ENCODE data around the gene DPRX.

The DPRX gene

GRCh38 chr19:53624771-53625545 is 6.8 kb upstream of the DPRX start:
- no peak for ATAC-seq (replicated peaks)
- no peak for DNase-seq
- no peaks in the 10 kb centered on the region for H3K27me3 Mint-ChIP-seq
- no peaks in the 10 kb centered on the region for H3K4me1 Mint-ChIP-seq (ENCODE audit: low read depth in 2 of 2)
- no peak overlapping the region for H3K4me3 Mint-ChIP-seq
- H3K9me3 Mint-ChIP-seq: no peaks in the 10 kb centered on the region
- no peak overlapping the region for H3K27ac Mint-ChIP-seq
- H3K36me3 Mint-ChIP-seq (ENCODE audit: insufficient read depth): peaks cover 3% of the 10 kb centered on the region

DNA sequence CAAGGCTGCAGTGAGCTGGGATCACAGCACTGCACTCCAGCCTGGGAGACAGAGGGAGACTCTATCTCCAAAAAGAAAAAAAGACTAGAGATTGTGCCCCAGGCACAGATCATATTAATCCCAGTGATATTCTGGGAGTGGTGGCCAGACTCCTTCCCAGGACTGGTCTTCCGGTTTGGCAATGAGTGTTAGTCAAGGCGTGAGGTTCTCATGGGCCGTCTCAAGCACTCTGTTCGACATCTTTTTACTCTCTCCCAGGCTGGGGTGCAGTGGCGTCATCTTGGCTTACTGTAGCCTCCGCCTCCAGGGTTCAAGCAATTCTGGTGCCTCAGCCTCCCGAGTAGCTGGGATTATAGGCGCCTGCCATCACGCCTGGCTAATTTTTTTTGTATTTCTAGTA is 5.3 kb upstream of the DPRX start:
- Mint-ChIP-seq H3K27me3 (no peaks in the 10 kb centered on the region), H3K36me3 (ENCODE audit: insufficient read depth) (peaks cover 3% of the 10 kb centered on the region), H3K4me1 (ENCODE audit: low read depth in 2 of 2) (no peaks in the 10 kb centered on the region), H3K9me3 (no peaks in the 10 kb centered on the region), H3K27ac (no peak overlapping the region), H3K4me3 (no peak overlapping the region)
- no peak for DNase-seq
- no peak for ATAC-seq (replicated peaks)

GRCh38 chr19:53626976-53627375 is 4.8 kb upstream of the DPRX start:
- Mint-ChIP-seq H3K27ac (no peak overlapping the region), H3K36me3 (ENCODE audit: insufficient read depth) (peaks cover 3% of the 10 kb centered on the region), H3K27me3 (no peaks in the 10 kb centered on the region), H3K4me3 (no peak overlapping the region), H3K9me3 (no peaks in the 10 kb centered on the region), H3K4me1 (ENCODE audit: low read depth in 2 of 2) (no peaks in the 10 kb centered on the region)
- ATAC-seq (replicated peaks) (no peak), DNase-seq (no peak)

GRCh38 chr19:53634768-53635167 is 3.0 kb downstream of the DPRX start:
- no peaks in the 10 kb centered on the region for H3K36me3 Mint-ChIP-seq (ENCODE audit: insufficient read depth)
- no peaks in the 10 kb centered on the region for H3K4me1 Mint-ChIP-seq (ENCODE audit: low read depth in 2 of 2)
- no peak overlapping the region for H3K4me3 Mint-ChIP-seq
- H3K9me3 Mint-ChIP-seq: peaks cover 4 to 13% of the 10 kb centered on the region in 2 donors
- no peak overlapping the region for H3K27ac Mint-ChIP-seq
- DNase-seq (no peak), ATAC-seq (replicated peaks) (no peak)
- H3K27me3 Mint-ChIP-seq: peaks cover 0 to 8% of the 10 kb centered on the region in 2 donors

GRCh38 chr19:53639471-53639870 is 7.7 kb downstream of the DPRX start:
- no peaks in the 10 kb centered on the region for H3K4me1 Mint-ChIP-seq (ENCODE audit: low read depth in 2 of 2)
- peaks cover 9 to 24% of the 10 kb centered on the region in 2 donors for H3K9me3 Mint-ChIP-seq
- H3K36me3 Mint-ChIP-seq (ENCODE audit: insufficient read depth): no peaks in the 10 kb centered on the region
- peaks cover 0 to 8% of the 10 kb centered on the region in 2 donors for H3K27me3 Mint-ChIP-seq
- DNase-seq (no peak), ATAC-seq (replicated peaks) (no peak)
- no peak overlapping the region for H3K27ac Mint-ChIP-seq
- no peak overlapping the region for H3K4me3 Mint-ChIP-seq

DNA sequence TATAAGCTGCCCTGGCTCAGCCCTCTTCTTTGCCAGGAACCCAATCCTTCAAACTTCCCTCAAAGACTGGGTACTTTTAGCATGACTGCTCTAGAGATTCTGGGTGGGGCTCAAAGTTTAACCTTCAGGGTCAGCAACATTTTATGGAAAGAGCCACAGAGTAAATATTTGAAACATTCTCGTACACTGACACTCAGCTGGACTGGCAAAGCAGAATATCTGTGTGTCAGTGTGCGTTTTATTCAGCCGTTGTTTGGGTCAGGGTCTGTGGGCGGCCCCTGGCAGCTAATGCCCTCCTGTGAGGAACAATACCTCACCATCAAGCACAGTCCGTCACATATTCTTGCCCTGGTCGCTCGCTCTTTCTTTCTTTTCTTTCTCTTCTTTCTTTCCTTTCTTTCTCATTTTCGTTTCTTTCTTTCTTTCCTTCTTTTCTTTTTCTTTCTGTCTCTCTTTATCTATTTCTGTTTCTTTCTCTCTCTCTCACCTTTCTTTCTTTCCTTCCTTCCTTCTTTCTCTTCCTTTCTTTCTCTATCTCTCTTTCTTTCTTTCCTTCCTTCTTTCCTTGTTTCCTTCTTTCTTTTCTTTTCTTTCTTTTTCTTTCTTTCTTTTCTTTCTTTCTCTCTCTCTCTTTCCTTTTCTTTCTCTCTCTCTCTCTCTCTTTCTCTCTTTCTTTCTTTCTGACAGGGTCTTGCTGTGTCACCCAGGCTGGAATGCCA is 10.7 kb downstream of the DPRX start:
- H3K4me1 Mint-ChIP-seq (ENCODE audit: low read depth in 2 of 2): no peaks in the 10 kb centered on the region
- no peak overlapping the region for H3K4me3 Mint-ChIP-seq
- no peak overlapping the region for H3K27ac Mint-ChIP-seq
- H3K27me3 Mint-ChIP-seq: no peaks in the 10 kb centered on the region
- no peak for ATAC-seq (replicated peaks)
- DNase-seq: no peak
- peaks cover 6 to 12% of the 10 kb centered on the region in 2 donors for H3K9me3 Mint-ChIP-seq
- H3K36me3 Mint-ChIP-seq (ENCODE audit: insufficient read depth): no peaks in the 10 kb centered on the region

DNA sequence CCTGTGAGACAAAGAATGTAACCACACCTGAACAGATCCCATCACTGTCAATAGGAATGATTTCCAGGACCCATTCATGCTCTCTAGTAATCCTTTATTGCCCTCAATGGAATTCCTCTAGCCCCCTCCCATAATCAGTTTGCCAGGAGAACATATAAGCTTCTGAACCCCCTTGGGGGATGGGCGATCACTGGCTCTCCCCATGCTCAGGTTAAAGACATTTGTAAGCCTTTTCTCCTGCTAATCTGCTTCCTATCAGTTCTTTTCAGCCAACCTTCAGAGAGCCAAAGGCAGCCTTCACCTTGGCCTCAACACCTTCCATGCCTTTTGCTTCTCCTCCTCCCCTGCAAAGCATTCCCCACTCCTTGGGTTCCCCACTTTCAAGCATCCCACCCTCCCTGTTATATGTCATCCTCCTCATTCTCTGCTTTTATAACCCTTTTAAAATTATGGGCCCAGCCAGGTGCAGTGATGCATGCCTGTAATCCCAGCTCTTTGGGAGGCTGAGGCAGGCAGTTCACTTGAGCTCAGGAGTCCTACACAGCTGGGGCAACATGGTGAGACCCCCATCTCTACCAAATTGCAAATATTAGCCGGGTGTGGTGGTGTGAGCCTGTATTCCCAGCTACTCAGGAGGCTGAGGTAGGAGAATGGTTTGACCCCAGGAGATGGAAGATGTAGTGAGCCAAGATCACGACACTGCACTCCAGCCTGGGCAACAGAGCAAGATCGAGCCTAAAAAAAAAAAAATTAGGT is 12.4 kb downstream of the DPRX start:
- Mint-ChIP-seq H3K4me1 (ENCODE audit: low read depth in 2 of 2) (no peaks in the 10 kb centered on the region), H3K9me3 (peaks cover 6 to 12% of the 10 kb centered on the region in 2 donors), H3K27me3 (no peaks in the 10 kb centered on the region), H3K4me3 (no peak overlapping the region), H3K36me3 (ENCODE audit: insufficient read depth) (no peaks in the 10 kb centered on the region), H3K27ac (no peak overlapping the region)
- DNase-seq (no peak), ATAC-seq (replicated peaks) (no peak)

DNA sequence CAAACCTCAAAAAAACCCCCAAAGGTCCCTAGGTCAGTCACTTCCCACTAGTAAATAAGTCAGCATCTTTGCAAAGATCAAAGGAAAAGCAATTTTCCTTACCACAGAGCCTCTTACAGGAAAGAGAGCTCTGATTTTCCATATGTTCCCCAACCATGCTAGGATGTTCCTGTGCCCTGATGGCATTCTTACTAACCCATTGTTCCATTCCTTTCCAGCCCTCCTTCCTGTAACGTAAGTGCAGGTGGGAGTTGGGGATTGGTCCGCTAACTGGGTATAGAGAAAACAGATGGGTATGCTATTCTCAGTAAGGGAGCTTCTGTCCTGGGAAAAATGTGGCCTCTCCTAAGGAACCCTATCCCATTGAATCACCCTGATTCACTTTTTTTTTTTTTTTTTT is 14.3 kb downstream of the DPRX start:
- Mint-ChIP-seq H3K27ac (no peak overlapping the region), H3K4me3 (no peak overlapping the region), H3K27me3 (no peaks in the 10 kb centered on the region), H3K36me3 (ENCODE audit: insufficient read depth) (no peaks in the 10 kb centered on the region), H3K9me3 (peaks cover 4 to 12% of the 10 kb centered on the region in 2 donors), H3K4me1 (ENCODE audit: low read depth in 2 of 2) (no peaks in the 10 kb centered on the region)
- ATAC-seq (replicated peaks) (no peak), DNase-seq (no peak)

- ATAC-seq (replicated peaks): no peak
- H3K27ac Mint-ChIP-seq: no peak overlapping the region
- no peaks in the 10 kb centered on the region for H3K36me3 Mint-ChIP-seq (ENCODE audit: insufficient read depth)
- H3K4me1 Mint-ChIP-seq (ENCODE audit: low read depth in 2 of 2): no peaks in the 10 kb centered on the region
- no peaks in the 10 kb centered on the region for H3K27me3 Mint-ChIP-seq
- no peak overlapping the region for H3K4me3 Mint-ChIP-seq
- no peak for DNase-seq
- peaks cover 4 to 12% of the 10 kb centered on the region in 2 donors for H3K9me3 Mint-ChIP-seq
Observed at GRCh38 chr19:53647350-53647749, 15.6 kb downstream of the DPRX start.

- Mint-ChIP-seq H3K27me3 (no peaks in the 10 kb centered on the region), H3K9me3 (peaks cover 2 to 12% of the 10 kb centered on the region in 2 donors), H3K36me3 (ENCODE audit: insufficient read depth) (no peaks in the 10 kb centered on the region), H3K4me1 (ENCODE audit: low read depth in 2 of 2) (no peaks in the 10 kb centered on the region), H3K27ac (no peak overlapping the region), H3K4me3 (no peak overlapping the region)
- no peak for ATAC-seq (replicated peaks)
- no peak for DNase-seq
Observed at GRCh38 chr19:53647792-53648191, 16.0 kb downstream of the DPRX start.

DNA sequence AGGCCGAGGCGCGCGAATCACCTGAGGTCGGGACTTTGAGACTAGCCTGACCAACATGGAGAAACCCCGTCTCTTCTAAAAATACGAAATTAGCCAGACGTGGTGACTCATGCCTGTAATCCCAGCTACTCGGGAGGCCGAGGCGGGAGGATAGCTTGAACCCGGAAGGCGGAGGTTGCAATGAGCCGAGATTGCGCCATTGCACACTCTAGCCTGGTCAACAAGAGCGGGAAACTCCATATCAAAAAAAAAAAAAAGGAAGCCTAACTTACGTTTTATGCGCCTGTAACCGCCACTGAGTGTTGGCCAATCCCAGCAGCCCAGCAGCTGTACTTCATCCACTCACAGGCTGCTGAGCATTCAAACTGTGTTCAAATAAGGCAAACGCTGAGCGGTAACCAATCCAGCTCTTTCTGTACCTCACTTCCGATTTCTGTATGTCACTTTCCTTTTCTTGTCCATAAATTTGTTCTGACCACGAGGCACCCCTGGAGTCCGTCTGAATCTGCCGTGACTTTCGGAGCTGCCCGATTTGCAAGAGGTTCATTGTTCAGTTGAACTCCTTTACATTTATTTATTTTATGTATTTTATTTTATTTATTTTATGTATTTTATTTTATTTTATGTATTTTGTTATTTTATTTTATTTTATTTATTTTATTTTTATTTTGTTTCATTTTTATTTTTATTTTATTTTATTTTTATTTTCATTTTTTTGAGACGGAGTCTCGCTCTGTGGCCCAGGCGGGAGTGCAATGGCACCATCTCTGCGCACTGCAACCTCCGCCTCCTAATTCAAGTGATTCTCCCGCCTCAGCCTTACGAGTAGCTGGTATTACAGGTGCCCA is 18.2 kb downstream of the DPRX start:
- H3K27me3 Mint-ChIP-seq: no peaks in the 10 kb centered on the region
- no peak for ATAC-seq (replicated peaks)
- no peaks in the 10 kb centered on the region for H3K4me1 Mint-ChIP-seq (ENCODE audit: low read depth in 2 of 2)
- no peak for DNase-seq
- no peaks in the 10 kb centered on the region for H3K36me3 Mint-ChIP-seq (ENCODE audit: insufficient read depth)
- H3K4me3 Mint-ChIP-seq: no peak overlapping the region
- H3K9me3 Mint-ChIP-seq: peaks cover under 1 to 3% of the 10 kb centered on the region in 2 donors
- H3K27ac Mint-ChIP-seq: no peak overlapping the region

- Mint-ChIP-seq H3K27ac (no peak overlapping the region), H3K27me3 (no peaks in the 10 kb centered on the region), H3K36me3 (ENCODE audit: insufficient read depth) (peaks cover 3% of the 10 kb centered on the region), H3K4me1 (ENCODE audit: low read depth in 2 of 2) (no peaks in the 10 kb centered on the region), H3K4me3 (no peak overlapping the region), H3K9me3 (peaks cover 5 to 8% of the 10 kb centered on the region in 2 donors)
- DNase-seq: no peak
- ATAC-seq (replicated peaks): no peak
Observed at GRCh38 chr19:53652476-53652875, 20.7 kb downstream of the DPRX start.

DNA sequence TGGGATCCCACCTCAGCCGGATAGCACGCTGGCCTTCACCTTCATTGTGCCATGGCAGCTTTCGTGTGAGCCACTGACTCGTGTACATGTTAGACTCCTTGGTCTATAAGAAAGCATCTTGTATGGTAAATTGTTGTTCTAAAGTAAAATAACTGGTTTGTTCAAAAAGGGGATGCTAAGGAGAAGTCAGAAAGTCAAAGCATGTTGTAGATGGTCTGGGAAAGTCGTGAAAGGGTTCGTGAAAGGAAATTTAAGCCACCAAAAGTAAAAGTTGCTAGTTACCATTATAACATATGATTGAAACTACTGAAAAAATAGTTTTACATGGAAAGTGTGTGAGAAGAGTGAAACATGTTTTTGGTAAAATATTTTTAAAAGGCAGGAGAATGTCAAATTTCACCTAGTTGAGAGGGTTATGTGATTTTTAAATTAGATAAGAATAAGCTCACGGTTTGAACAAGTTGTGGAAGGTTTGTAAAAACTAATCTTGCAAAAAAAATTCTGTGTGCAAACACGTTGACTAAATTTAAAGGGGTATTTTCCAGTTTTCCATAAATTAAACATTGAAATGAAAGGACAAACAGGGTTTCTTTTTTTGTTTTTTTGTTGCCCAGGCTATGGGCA is 23.4 kb downstream of the DPRX start:
- H3K27me3 Mint-ChIP-seq: no peaks in the 10 kb centered on the region
- no peak overlapping the region for H3K4me3 Mint-ChIP-seq
- no peak for DNase-seq
- no peak for ATAC-seq (replicated peaks)
- H3K4me1 Mint-ChIP-seq (ENCODE audit: low read depth in 2 of 2): no peaks in the 10 kb centered on the region
- peaks cover 5 to 14% of the 10 kb centered on the region in 2 donors for H3K9me3 Mint-ChIP-seq
- H3K27ac Mint-ChIP-seq: no peak overlapping the region
- H3K36me3 Mint-ChIP-seq (ENCODE audit: insufficient read depth): peaks cover 3% of the 10 kb centered on the region
